HL-60 (cell line): ENCODE measurements around the gene PRRX1.

Experiments
- DNase-seq, 2 experiments: peaks; one replicate each; pipeline ENCODE4 v3.0.0-alpha.2; 2010 to 2020; ENCODE audit warnings: low read depth in 1 of 2, low spot score in 1 of 2
- H3K27ac ChIP-seq: fragments of 250-450 bp; sonication (Bioruptor Pico); replicated peaks from 2 replicates; pipeline ENCODE4 v1.5.1; 2020; ENCODE audit warnings: mild to moderate bottlenecking, moderate library complexity
- H3K27me3 ChIP-seq: fragments of 250-450 bp; sonication (Bioruptor Pico); 2 replicates; pipeline ENCODE4 v1.5.1; 2021; ENCODE audit warnings: mild to moderate bottlenecking, moderate library complexity; ENCODE audit not compliant: insufficient read depth, poor library complexity, severe bottlenecking
- H3K4me3 ChIP-seq: replicated peaks from 2 replicates; pipeline ENCODE4 v1.5.1; 2011; ENCODE audit warnings: mild to moderate bottlenecking, control low read depth, low read length; ENCODE audit not compliant: insufficient read depth
- GABPA ChIP-seq: IDR thresholded peaks from 2 replicates; pipeline ENCODE4 v1.6.1; 2012; ENCODE audit warnings: low read depth
- POLR2AphosphoS5 ChIP-seq: IDR thresholded peaks from 2 replicates; pipeline ENCODE4 v1.6.1; 2012; ENCODE audit warnings: low read depth
- REST ChIP-seq: IDR thresholded peaks from 2 replicates; pipeline ENCODE4 v1.6.1; 2012; ENCODE audit warnings: low read depth; ENCODE audit not compliant: insufficient replicate concordance
- SPI1 ChIP-seq: IDR thresholded peaks from 2 replicates; pipeline ENCODE4 v1.6.1; 2012; ENCODE audit warnings: low read depth, mild to moderate bottlenecking, borderline replicate concordance
- TF ChIP-seq, protein P1 (sequence below): IDR thresholded peaks from one replicate; pipeline ENCODE4 v1.5.1; 2011; ENCODE audit warnings: low read length, control low read depth, inconsistent platforms; ENCODE audit not compliant: insufficient read depth

PRRX1 gene

DNA sequence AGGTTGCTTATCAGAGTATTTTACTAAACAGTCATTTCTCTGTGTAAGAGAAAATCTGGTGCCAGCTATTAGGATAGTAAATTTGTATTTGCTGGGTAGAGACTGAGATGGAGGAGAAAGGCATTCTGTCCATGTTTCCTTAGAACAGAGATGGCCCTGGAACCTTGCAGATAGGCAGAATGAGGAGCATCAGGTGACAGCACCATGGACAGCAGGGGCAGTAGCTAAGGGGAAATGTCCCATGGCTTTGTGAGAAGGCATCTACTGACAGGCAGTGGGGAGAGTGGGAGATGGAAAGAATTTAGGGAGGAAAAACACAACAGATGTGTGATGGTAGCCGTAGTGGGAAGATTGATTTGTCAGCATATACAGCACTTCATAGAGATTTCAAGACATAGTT is 105.0 kb downstream of the PRRX1 start:
- no peak for TF ChIP-seq GABPA
- peak; percentile 84 for TF ChIP-seq REST
- no peak for DNase-seq
- Histone ChIP-seq H3K4me3 (no peak overlapping the region), H3K27ac (no peak overlapping the region), H3K27me3 (no peaks in the 10 kb centered on the region)

DNA sequence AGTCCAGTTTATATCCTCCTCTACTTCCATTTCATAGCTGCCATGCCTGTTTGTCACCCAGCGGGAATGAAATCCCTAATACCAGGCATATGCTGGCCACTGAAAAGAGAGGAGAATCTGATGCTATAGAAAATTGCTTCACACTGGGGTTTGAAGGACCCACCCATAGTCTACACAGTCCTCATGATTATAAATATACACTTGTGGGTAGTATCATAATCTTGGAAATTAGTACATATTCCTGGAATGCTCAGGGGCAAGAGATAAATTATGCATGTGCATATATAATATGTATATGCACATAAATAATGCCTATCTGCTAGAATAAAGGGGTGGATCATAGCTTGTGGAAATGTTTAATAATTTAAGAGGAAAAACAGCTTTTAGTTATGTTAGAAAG is 105.8 kb downstream of the PRRX1 start:
- no peaks in the 10 kb centered on the region for H3K27me3 ChIP-seq
- H3K4me3 ChIP-seq = no peak overlapping the region
- H3K27ac ChIP-seq = no peak overlapping the region
- TF ChIP-seq GABPA (no peak), REST (no peak), POLR2AphosphoS5 (no peak), SPI1 (no peak)
- TF ChIP-seq, protein P1, sequence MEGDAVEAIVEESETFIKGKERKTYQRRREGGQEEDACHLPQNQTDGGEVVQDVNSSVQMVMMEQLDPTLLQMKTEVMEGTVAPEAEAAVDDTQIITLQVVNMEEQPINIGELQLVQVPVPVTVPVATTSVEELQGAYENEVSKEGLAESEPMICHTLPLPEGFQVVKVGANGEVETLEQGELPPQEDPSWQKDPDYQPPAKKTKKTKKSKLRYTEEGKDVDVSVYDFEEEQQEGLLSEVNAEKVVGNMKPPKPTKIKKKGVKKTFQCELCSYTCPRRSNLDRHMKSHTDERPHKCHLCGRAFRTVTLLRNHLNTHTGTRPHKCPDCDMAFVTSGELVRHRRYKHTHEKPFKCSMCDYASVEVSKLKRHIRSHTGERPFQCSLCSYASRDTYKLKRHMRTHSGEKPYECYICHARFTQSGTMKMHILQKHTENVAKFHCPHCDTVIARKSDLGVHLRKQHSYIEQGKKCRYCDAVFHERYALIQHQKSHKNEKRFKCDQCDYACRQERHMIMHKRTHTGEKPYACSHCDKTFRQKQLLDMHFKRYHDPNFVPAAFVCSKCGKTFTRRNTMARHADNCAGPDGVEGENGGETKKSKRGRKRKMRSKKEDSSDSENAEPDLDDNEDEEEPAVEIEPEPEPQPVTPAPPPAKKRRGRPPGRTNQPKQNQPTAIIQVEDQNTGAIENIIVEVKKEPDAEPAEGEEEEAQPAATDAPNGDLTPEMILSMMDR = no peak
- DNase-seq = no peak

GRCh38 chr1:170770254-170770653 is 106.3 kb downstream of the PRRX1 start:
- TF ChIP-seq POLR2AphosphoS5 (no peak), GABPA (no peak), SPI1 (no peak)
- H3K27ac ChIP-seq = no peak overlapping the region

GRCh38 chr1:170776252-170776651 is 112.3 kb downstream of the PRRX1 start:
- DNase-seq = no peak

More at GRCh38 chr1:170770254-170770653, 106.3 kb downstream of the PRRX1 start:
- DNase-seq = no peak
- no peaks in the 10 kb centered on the region for H3K27me3 ChIP-seq
- no peak overlapping the region for H3K4me3 ChIP-seq

More at GRCh38 chr1:170776252-170776651, 112.3 kb downstream of the PRRX1 start:
- TF ChIP-seq GABPA = no peak
- no peak for TF ChIP-seq SPI1
- TF ChIP-seq REST = no peak
- no peak for TF ChIP-seq POLR2AphosphoS5
- TF ChIP-seq, protein P1 = no peak
- Histone ChIP-seq H3K4me3 (no peak overlapping the region), H3K27ac (no peak overlapping the region), H3K27me3 (no peaks in the 10 kb centered on the region)
